Endothelial cell of umbilical vein (primary cell): Measurements from ENCODE around the gene DDAH2.

Experiments used
- JUN ChIP-seq: IDR thresholded peaks from 2 replicates; pipeline ENCODE4 v1.6.1; 2011; ENCODE audit warnings: borderline replicate concordance, low read depth; ENCODE audit not compliant: insufficient read length, insufficient read depth
- POLR2A ChIP-seq: IDR thresholded peaks from 2 replicates; pipeline ENCODE4 v1.6.1; 2012; ENCODE audit warnings: low read depth, mild to moderate bottlenecking, control low read depth, low read length
- POLR2AphosphoS5 ChIP-seq: IDR thresholded peaks from 2 replicates; pipeline ENCODE4 v1.6.1; 2012; ENCODE audit warnings: low read depth, mild to moderate bottlenecking, control low read depth, low read length, moderate library complexity; ENCODE audit not compliant: insufficient read depth
- TF ChIP-seq, protein P1 (sequence below), 2 donors: IDR thresholded peaks; 1 replicate in 1 of 2; 2 replicates in 1 of 2; pipeline ENCODE4 v1.5.1; 2011; ENCODE audit warnings: low read length in 2 of 2, mild to moderate bottlenecking in 2 of 2, moderate library complexity in 2 of 2, control low read depth in 1 of 2, inconsistent platforms in 1 of 2, low read depth in 1 of 2; ENCODE audit not compliant: insufficient read depth in 1 of 2; ENCODE audit errors: extremely low read depth in 1 of 2
- TF ChIP-seq, protein P2 (sequence below): IDR thresholded peaks from 2 replicates; pipeline ENCODE4 v1.6.1; 2011; ENCODE audit not compliant: insufficient read depth, insufficient read length

- no peak for TF ChIP-seq POLR2A
- no peak for TF ChIP-seq POLR2AphosphoS5
- TF ChIP-seq, protein P1, sequence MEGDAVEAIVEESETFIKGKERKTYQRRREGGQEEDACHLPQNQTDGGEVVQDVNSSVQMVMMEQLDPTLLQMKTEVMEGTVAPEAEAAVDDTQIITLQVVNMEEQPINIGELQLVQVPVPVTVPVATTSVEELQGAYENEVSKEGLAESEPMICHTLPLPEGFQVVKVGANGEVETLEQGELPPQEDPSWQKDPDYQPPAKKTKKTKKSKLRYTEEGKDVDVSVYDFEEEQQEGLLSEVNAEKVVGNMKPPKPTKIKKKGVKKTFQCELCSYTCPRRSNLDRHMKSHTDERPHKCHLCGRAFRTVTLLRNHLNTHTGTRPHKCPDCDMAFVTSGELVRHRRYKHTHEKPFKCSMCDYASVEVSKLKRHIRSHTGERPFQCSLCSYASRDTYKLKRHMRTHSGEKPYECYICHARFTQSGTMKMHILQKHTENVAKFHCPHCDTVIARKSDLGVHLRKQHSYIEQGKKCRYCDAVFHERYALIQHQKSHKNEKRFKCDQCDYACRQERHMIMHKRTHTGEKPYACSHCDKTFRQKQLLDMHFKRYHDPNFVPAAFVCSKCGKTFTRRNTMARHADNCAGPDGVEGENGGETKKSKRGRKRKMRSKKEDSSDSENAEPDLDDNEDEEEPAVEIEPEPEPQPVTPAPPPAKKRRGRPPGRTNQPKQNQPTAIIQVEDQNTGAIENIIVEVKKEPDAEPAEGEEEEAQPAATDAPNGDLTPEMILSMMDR (IDR thresholded peaks at IDR 0.05; ENCODE audit: extremely low read depth in 1 of 2, insufficient read depth in 1 of 2, low read depth in 1 of 2, low read length in 2 of 2): no peak
- TF ChIP-seq JUN: no peak
- TF ChIP-seq, protein P2, sequence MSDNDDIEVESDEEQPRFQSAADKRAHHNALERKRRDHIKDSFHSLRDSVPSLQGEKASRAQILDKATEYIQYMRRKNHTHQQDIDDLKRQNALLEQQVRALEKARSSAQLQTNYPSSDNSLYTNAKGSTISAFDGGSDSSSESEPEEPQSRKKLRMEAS: no peak
Observed at GRCh38 chr6:31736768-31737314, 7.7 kb upstream of the DDAH2 start.
